Daoy (cell line): ENCODE results near the gene RRP9. TPM values are rescaled to one million over a fixed set of nuclear protein-coding genes. Genes with fewer than 3 reads are reported as not detected.
"Not testable (repeated sequence)": the region's sequence is repeated elsewhere in the genome, so short reads cannot be mapped to it uniquely, and the experiment has no call there.

Experiments
- DNase-seq: peaks from one replicate; pipeline ENCODE4 v3.0.0-alpha.2; 2015; ENCODE audit warnings: low read depth
- total RNA-seq: library from RNA; depleted of rRNA; stranded (reverse); fragments of >200 nt; shearing (Covaris generic); gene quantifications from 2 replicates; pipeline ENCODE4 v1.2.3, GENCODE V29; 2014; rRNA removed

The RRP9 gene
- total RNA-seq, 1 experiment from 2014 or later: 71.7 TPM

GRCh38 chr3:51904034-51904823 lies 37.5 kb downstream of the RRP9 start:
- no peak for DNase-seq

GRCh38 chr3:51902361-51902760 lies 39.3 kb downstream of the RRP9 start:
- peak; percentile 71 for DNase-seq

- not testable (repeated sequence) for DNase-seq
These were observed 41.7 kb downstream of the RRP9 start for GRCh38 chr3:51900043-51900442.

GRCh38 chr3:51897391-51897790 lies 44.3 kb downstream of the RRP9 start:
- no peak for DNase-seq

- DNase-seq: no peak
These were observed 44.9 kb downstream of the RRP9 start for GRCh38 chr3:51896607-51897305.

DNA sequence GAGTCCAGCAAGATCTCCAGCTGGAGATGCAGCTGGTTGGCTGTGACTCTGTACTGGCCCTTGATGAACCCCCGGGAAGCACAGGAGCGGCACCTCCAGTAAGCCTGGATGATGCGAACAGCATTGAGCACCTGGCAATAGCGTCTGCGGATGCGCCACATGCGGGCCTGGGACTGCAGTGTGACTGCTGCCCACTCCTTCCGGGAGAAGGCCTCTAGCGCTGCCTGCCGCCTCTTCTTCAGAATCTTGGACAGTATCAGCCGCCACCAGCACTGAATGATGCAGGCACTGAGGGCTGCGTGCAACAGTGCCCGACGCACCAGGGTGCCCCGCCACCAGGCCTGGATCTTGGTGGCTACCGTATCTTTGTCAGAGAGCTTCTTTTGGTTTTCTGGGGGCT lies 46.8 kb downstream of the RRP9 start:
- DNase-seq: no peak

GRCh38 chr3:51894391-51894790 lies 47.3 kb downstream of the RRP9 start:
- DNase-seq: no peak

GRCh38 chr3:51891242-51892039 lies 50.3 kb downstream of the RRP9 start:
- no peak for DNase-seq

DNA sequence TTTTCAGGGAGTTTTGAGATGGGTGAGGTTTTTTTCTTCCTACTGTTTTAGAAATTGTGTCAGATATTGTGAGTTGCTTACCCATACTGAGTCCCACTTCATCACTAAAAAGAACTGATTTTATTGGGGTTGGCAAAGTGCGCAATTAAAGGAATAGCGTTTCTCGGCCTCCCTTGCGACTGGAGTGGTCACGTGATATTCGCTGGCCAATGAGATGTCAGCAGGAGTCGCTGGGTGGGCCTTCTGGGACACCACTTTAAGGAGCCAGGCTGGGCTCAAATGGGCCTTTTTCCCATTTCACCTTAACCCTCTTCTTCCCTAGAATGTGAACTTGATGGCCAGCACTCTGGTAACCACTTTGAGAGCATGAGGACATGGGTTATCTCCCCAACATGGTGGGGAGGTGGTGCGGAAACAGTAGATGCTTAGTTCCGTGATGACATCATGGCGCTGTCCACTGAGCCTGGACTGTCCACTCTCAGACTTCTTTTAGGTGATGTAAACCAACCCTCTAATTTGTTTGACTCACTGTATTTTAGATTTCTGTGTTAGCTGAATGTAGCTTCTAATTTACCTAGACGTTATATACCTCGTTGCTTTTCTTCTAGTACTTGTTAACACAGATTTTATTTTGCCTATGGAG lies 53.1 kb downstream of the RRP9 start:
- DNase-seq: no peak

DNA sequence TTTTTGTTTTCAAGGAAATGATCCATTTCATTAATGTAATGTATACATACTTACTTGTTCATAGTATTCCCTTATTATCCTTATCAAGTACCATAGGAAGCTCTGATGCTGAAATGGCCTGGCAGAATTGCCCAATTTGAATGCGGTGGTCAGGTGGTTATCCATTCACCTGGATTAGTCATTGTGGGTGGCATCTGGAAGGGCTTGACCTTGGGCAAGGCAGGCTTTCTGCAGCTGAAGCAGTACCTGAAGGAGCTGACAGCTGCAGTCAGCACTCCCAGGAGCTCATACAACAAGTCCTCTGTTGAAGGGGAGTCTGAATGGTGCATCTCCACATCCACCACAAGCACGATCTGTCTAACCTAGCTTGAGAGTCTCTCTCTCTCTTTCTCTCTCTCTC lies 54.1 kb downstream of the RRP9 start:
- no peak for DNase-seq

- DNase-seq: no peak
These were observed 55.3 kb downstream of the RRP9 start for GRCh38 chr3:51886447-51886846.

Other genes with a start within 250 kb of the RRP9 start
- gene GRM2, start 234.8 kb downstream of the RRP9 start, total RNA-seq: not detected in 2 replicates
- not detected in 2 replicates for gene IQCF6, start 162.7 kb downstream of the RRP9 start, total RNA-seq
- not detected in 2 replicates for gene IQCF2, start 80.3 kb downstream of the RRP9 start, total RNA-seq
- gene IQCF5, start 66.3 kb downstream of the RRP9 start, total RNA-seq: not detected in 2 replicates
- gene IQCF1, start 38.6 kb downstream of the RRP9 start, total RNA-seq: not detected in 2 replicates
- 4.4 and 8.9 TPM in 2 replicates for gene PARP3, start 459 bp upstream of the RRP9 start, total RNA-seq
- gene GPR62, start 13.5 kb upstream of the RRP9 start, total RNA-seq: not detected in 2 replicates
- 23.9 and 37.0 TPM in 2 replicates for gene PCBP4, start 25.6 kb upstream of the RRP9 start, total RNA-seq
- 8.3 and 13.2 TPM in 2 replicates for gene ABHD14B, start 32.1 kb upstream of the RRP9 start, total RNA-seq
- 1.9 and 10.5 TPM in 2 replicates for gene ABHD14A, start 33.2 kb upstream of the RRP9 start, total RNA-seq
- gene ACY1, start 41.6 kb upstream of the RRP9 start, total RNA-seq: 15.9 and 25.9 TPM in 2 replicates
- gene RPL29, start 54.0 kb upstream of the RRP9 start, total RNA-seq: 865 and 1,191 TPM in 2 replicates
- 14.2 TPM in 2 replicates for gene DUSP7, start 114.7 kb upstream of the RRP9 start, total RNA-seq
- 6.0 and 8.6 TPM in 2 replicates for gene POC1A, start 212.5 kb upstream of the RRP9 start, total RNA-seq